WTC11 (cell line): ENCODE data around the gene GRIN3B. TPM values are rescaled to one million over a fixed set of nuclear protein-coding genes. Genes with fewer than 3 reads are reported as not detected.

Experiments used
- ATAC-seq: fragments of 200-7000 bp; cut with Tn5 transposase; 2 replicates; pipeline ENCODE4 v1.10.0; 2021; ENCODE audit warnings: mild to moderate bottlenecking, moderate library complexity
- CTCF ChIA-PET: fragments of 300-600 bp; sonication (Branson Sonifier 250); formaldehyde crosslinking; loops from one replicate; lab custom pipeline; 2021; ENCODE audit warnings: antibody characterized with exemption; lab: Charles Lee
- POLR2A ChIA-PET: fragments of 350-600 bp; sonication (Branson Sonifier 250); formaldehyde crosslinking; loops from one replicate; lab custom pipeline; 2021; ENCODE audit warnings: antibody characterized with exemption; lab: Charles Lee
- DNase-seq: peaks from one replicate; pipeline ENCODE4 v3.0.0; 2021; ENCODE audit warnings: low spot score
- H3K27ac Mint-ChIP-seq: 2 replicates; pipeline ENCODE4 v1.8.0; 2021; ENCODE audit warnings: mixed read lengths
- H3K27me3 Mint-ChIP-seq: 2 replicates; pipeline ENCODE4 v1.8.0; 2021; ENCODE audit warnings: low read depth, mild to moderate bottlenecking, moderate library complexity, mixed read lengths
- H3K36me3 Mint-ChIP-seq: 2 replicates; pipeline ENCODE4 v1.8.0; 2021; ENCODE audit warnings: mixed read lengths
- H3K4me1 Mint-ChIP-seq: 2 replicates; pipeline ENCODE4 v1.8.0; 2022; ENCODE audit warnings: mixed read lengths
- H3K4me3 Mint-ChIP-seq: 2 replicates; pipeline ENCODE4 v1.8.0; 2021; ENCODE audit warnings: mild to moderate bottlenecking, moderate library complexity, mixed read lengths
- H3K9me3 Mint-ChIP-seq: 2 replicates; pipeline ENCODE4 v1.8.0; 2021; ENCODE audit warnings: mixed read lengths
- AFF4 ChIP-seq: sonication (generic); formaldehyde crosslinking; IDR thresholded peaks from 2 replicates; pipeline ENCODE4 v1.8.1; 2023; ENCODE audit warnings: mild to moderate bottlenecking, missing genetic modification reagents, borderline replicate concordance
- AR ChIP-seq: fragments of 250-450 bp; sonication (Bioruptor Pico); IDR thresholded peaks from 2 replicates; pipeline ENCODE4 v1.9.0; 2021; ENCODE audit warnings: mild to moderate bottlenecking
- CREB1 ChIP-seq: sonication (generic); formaldehyde crosslinking; IDR thresholded peaks from 2 replicates; pipeline ENCODE4 v1.8.0; 2023; ENCODE audit warnings: mild to moderate bottlenecking, missing genetic modification reagents
- EMX1 ChIP-seq: fragments of 250-450 bp; sonication (Bioruptor Pico); IDR thresholded peaks from 2 replicates; pipeline ENCODE4 v1.8.0; 2021; ENCODE audit warnings: mild to moderate bottlenecking
- FOXP1 ChIP-seq: sonication (generic); formaldehyde crosslinking; IDR thresholded peaks from 2 replicates; pipeline ENCODE4 v1.8.0; 2022; ENCODE audit warnings: missing genetic modification reagents, mild to moderate bottlenecking, moderate library complexity, borderline replicate concordance
- GABPB1 ChIP-seq: sonication (generic); formaldehyde crosslinking; IDR thresholded peaks from 2 replicates; pipeline ENCODE4 v1.8.1; 2023; ENCODE audit warnings: mild to moderate bottlenecking, missing genetic modification reagents
- KAT7 ChIP-seq: sonication (generic); formaldehyde crosslinking; IDR thresholded peaks from 2 replicates; pipeline ENCODE4 v1.8.1; 2023; ENCODE audit warnings: missing genetic modification reagents, mild to moderate bottlenecking, borderline replicate concordance
- MYBL2 ChIP-seq: sonication (generic); formaldehyde crosslinking; IDR thresholded peaks from 2 replicates; pipeline ENCODE4 v1.8.1; 2023; ENCODE audit warnings: mild to moderate bottlenecking, moderate library complexity, missing genetic modification reagents
- NR1H2 ChIP-seq: sonication (generic); formaldehyde crosslinking; IDR thresholded peaks from 2 replicates; pipeline ENCODE4 v1.9.0; 2021; ENCODE audit warnings: mild to moderate bottlenecking, moderate library complexity, missing genetic modification reagents
- PRDM15 ChIP-seq: sonication (generic); formaldehyde crosslinking; IDR thresholded peaks from 2 replicates; pipeline ENCODE4 v1.8.0; 2022; ENCODE audit warnings: missing genetic modification reagents
- PRRX2 ChIP-seq: fragments of 250-450 bp; sonication (Bioruptor Pico); IDR thresholded peaks from 2 replicates; pipeline ENCODE4 v1.8.0; 2021; ENCODE audit warnings: mild to moderate bottlenecking
- SOX15 ChIP-seq: fragments of 250-450 bp; sonication (Bioruptor Pico); IDR thresholded peaks from 2 replicates; pipeline ENCODE4 v1.9.0; 2021; ENCODE audit warnings: mild to moderate bottlenecking
- SP1 ChIP-seq: sonication (generic); formaldehyde crosslinking; conservative IDR thresholded peaks from 2 replicates; pipeline ENCODE4 v1.8.1; 2022; ENCODE audit warnings: missing genetic modification reagents
- TCF7 ChIP-seq: sonication (generic); formaldehyde crosslinking; IDR thresholded peaks from 2 replicates; pipeline ENCODE4 v1.8.0; 2022; ENCODE audit warnings: mild to moderate bottlenecking, low read depth, missing genetic modification reagents, moderate library complexity
- TP53 ChIP-seq: sonication (generic); formaldehyde crosslinking; IDR thresholded peaks from 2 replicates; pipeline ENCODE4 v1.8.1; 2023; ENCODE audit warnings: mild to moderate bottlenecking, missing genetic modification reagents
- ZNF219 ChIP-seq: sonication (generic); formaldehyde crosslinking; IDR thresholded peaks from 2 replicates; pipeline ENCODE4 v1.8.0; 2023; ENCODE audit warnings: missing genetic modification reagents, mild to moderate bottlenecking, borderline replicate concordance
- ZNF396 ChIP-seq: fragments of 250-450 bp; sonication (Bioruptor Pico); IDR thresholded peaks from 2 replicates; pipeline ENCODE4 v1.8.0; 2021; ENCODE audit warnings: mild to moderate bottlenecking, moderate library complexity, borderline replicate concordance
- ZNF416 ChIP-seq: fragments of 250-450 bp; sonication (Bioruptor Pico); IDR thresholded peaks from 2 replicates; pipeline ENCODE4 v1.9.0; 2021; ENCODE audit warnings: mild to moderate bottlenecking, inconsistent platforms
- ZSCAN18 ChIP-seq: fragments of 250-450 bp; sonication (Bioruptor Pico); IDR thresholded peaks from 2 replicates; pipeline ENCODE4 v2.1.2; 2022; ENCODE audit warnings: mild to moderate bottlenecking, moderate library complexity
- total RNA-seq: library from RNA; stranded (reverse); gene quantifications from 3 replicates; pipeline ENCODE4 v1.2.3, GENCODE V29; 2021
- TF ChIP-seq, protein P1 (sequence below): sonication (generic); formaldehyde crosslinking; conservative IDR thresholded peaks from 2 replicates; pipeline ENCODE4 v1.8.1; 2023; ENCODE audit warnings: mild to moderate bottlenecking, low read depth, missing genetic modification reagents, moderate library complexity

GRIN3B gene
- total RNA-seq, 1 experiment from 2014 or later: 1.9 TPM

DNA sequence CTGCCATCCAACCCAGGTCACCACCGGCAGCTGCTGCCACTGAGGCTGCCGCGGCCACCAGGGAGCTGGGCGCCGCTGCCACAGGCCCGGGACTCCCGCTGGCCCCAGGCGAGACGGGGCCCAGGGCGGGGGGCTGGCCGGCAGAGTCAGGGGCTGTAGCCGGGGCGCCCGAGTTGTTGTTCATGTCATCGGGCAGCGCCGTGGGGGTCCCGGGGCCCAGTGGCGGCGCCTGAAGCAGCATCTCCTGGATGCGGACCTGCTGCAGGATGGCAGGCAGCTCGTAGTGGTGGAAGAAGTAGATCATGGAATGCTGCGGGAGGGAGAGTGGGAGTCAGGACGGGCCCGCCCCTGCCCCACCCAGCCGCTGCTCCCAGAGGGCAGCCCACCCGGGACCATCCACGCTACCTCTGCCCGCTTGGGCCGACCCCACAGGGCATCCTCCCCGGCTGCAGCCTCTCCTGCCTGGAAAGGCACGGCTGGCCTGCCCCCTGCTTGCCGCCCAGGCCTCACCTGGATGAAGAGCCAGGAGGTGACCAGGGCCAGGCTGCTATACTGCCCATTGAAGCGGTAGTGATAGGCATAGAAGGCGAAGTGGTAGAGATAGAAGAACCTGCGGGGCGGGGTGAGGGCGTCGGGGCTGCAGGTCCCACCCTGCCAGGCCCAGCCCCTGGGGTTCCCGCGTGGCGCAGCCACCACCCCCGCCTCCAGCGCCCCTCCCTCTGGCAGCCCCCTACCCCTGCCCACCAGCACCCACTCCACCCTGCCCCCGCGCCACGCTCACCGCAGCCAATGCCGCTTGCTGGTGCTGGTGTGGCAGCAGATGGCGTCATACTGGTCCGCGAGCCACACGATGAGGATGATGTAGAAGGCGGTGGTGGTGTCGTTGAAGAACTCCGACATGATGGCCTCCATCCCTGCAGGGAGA is 10.6 kb downstream of the GRIN3B start:
- Mint-ChIP-seq H3K4me3 (no peak overlapping the region), H3K27me3 (no peaks in the 10 kb centered on the region; the same call in 1 of the 2 replicates), H3K4me1 (peaks cover 2% of the 10 kb centered on the region; the same call in 1 of the 2 replicates), H3K36me3 (peaks cover 7% of the 10 kb centered on the region; the same call in 1 of the 2 replicates), H3K9me3 (no peaks in the 10 kb centered on the region), H3K27ac (no peak overlapping the region)
- POLR2A ChIA-PET: no interaction called here
- CTCF ChIA-PET: no interaction called here
- DNase-seq (no peak), ATAC-seq (no peak)
- TF ChIP-seq SP1 (CRISPR knock-in tag) (no peak), KAT7 (no peak)

DNA sequence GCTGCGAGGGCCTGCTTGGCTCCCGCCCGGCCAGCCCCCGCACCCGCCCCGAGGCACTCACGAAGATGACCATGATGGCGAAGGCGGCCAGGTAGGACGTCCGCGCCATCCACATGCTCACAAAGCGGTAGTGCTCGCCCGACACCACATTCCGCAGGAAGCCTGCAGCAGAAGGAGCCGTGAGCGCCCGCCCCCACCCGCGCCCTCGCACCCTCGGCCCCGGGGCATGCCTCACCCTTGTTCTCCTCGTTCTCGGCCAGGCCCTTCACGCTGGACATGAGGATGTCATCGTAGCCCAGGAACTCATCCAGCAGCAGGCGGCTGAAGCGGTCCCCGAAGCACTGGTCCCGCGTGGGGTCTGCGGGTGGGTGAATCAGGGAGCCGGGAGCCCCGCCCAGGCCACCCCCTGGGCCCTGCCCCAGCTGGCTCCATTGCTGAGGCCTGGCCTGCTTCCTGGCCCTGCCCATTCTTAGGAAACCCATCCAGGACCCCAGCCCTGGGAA is 11.7 kb downstream of the GRIN3B start:
- CTCF ChIA-PET: no interaction called here
- Mint-ChIP-seq H3K9me3 (no peaks in the 10 kb centered on the region), H3K4me3 (no peak overlapping the region), H3K27me3 (no peaks in the 10 kb centered on the region; the same call in 1 of the 2 replicates), H3K36me3 (peaks cover 2% of the 10 kb centered on the region; the same call in 1 of the 2 replicates), H3K27ac (no peak overlapping the region), H3K4me1 (peaks cover 11% of the 10 kb centered on the region)
- no peak for ATAC-seq
- no peak for DNase-seq
- POLR2A ChIA-PET: no interaction called here
- no peak for TF ChIP-seq PRDM15 (CRISPR knock-in tag)
- TF ChIP-seq ZNF416 (CRISPR knock-in tag): no peak
- TF ChIP-seq MYBL2 (CRISPR knock-in tag): no peak
- no peak for TF ChIP-seq PRRX2 (CRISPR knock-in tag)
- TF ChIP-seq TP53 (CRISPR knock-in tag): no peak
- no peak for TF ChIP-seq AFF4 (CRISPR knock-in tag)
- TF ChIP-seq TCF7 (CRISPR knock-in tag): no peak
- TF ChIP-seq, protein P1, sequence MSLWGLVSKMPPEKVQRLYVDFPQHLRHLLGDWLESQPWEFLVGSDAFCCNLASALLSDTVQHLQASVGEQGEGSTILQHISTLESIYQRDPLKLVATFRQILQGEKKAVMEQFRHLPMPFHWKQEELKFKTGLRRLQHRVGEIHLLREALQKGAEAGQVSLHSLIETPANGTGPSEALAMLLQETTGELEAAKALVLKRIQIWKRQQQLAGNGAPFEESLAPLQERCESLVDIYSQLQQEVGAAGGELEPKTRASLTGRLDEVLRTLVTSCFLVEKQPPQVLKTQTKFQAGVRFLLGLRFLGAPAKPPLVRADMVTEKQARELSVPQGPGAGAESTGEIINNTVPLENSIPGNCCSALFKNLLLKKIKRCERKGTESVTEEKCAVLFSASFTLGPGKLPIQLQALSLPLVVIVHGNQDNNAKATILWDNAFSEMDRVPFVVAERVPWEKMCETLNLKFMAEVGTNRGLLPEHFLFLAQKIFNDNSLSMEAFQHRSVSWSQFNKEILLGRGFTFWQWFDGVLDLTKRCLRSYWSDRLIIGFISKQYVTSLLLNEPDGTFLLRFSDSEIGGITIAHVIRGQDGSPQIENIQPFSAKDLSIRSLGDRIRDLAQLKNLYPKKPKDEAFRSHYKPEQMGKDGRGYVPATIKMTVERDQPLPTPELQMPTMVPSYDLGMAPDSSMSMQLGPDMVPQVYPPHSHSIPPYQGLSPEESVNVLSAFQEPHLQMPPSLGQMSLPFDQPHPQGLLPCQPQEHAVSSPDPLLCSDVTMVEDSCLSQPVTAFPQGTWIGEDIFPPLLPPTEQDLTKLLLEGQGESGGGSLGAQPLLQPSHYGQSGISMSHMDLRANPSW: no peak
- TF ChIP-seq ZNF396 (CRISPR knock-in tag): no peak
- no peak for TF ChIP-seq SOX15 (CRISPR knock-in tag)
- no peak for TF ChIP-seq ZSCAN18 (CRISPR knock-in tag)
- no peak for TF ChIP-seq CREB1 (CRISPR knock-in tag)
- TF ChIP-seq AR (CRISPR knock-in tag): no peak
- TF ChIP-seq FOXP1 (CRISPR knock-in tag): no peak
- TF ChIP-seq GABPB1: no peak
- no peak for TF ChIP-seq ZNF219 (CRISPR knock-in tag)
- TF ChIP-seq EMX1 (CRISPR knock-in tag): no peak
- TF ChIP-seq NR1H2 (CRISPR knock-in tag): no peak
